Spinal cord (tissue), 10 donors: Measurements from ENCODE around the gene DEGS2. TPM values are rescaled to one million over a fixed set of nuclear protein-coding genes. Genes with fewer than 3 reads are reported as not detected.
A peak's percentile ranks its signal among the peaks of the same experiment; 100 is the strongest.

Source experiments
- DNase-seq, 6 donors: peaks; one replicate each; pipeline versions ENCODE4 v3.0.0 to v3.0.0-alpha.2; 2013 to 2015; ENCODE audit warnings: low spot score in 6 of 6, low read depth in 4 of 6
- H3K27ac ChIP-seq: one replicate; pipeline ENCODE4 v1.5.1; 2013; ENCODE audit warnings: low read depth, low read length, control low read depth
- H3K27me3 ChIP-seq: one replicate; pipeline ENCODE4 v1.6.1; 2013; ENCODE audit warnings: low read length; ENCODE audit not compliant: control insufficient read depth, insufficient read depth
- H3K36me3 ChIP-seq: one replicate; pipeline ENCODE4 v1.6.1; 2013; ENCODE audit warnings: low read length; ENCODE audit not compliant: control insufficient read depth, insufficient read depth
- H3K4me1 ChIP-seq: one replicate; pipeline ENCODE4 v1.6.1; 2013; ENCODE audit warnings: low read length; ENCODE audit not compliant: control insufficient read depth, insufficient read depth
- H3K4me3 ChIP-seq: one replicate; pipeline ENCODE4 v1.5.1; 2013; ENCODE audit warnings: low read depth, low read length, control low read depth
- H3K9me3 ChIP-seq: one replicate; pipeline ENCODE4 v1.6.1; 2013; ENCODE audit warnings: low read length; ENCODE audit not compliant: control insufficient read depth, insufficient read depth
- WGBS: methylation state at CpG from one replicate; pipeline ENCODE4 v1.1.5; 2013; ENCODE audit warnings: missing lambda C conversion rate; ENCODE audit not compliant: insufficient coverage; 5-methylcytosine and 5-hydroxymethylcytosine counted together
- polyA plus RNA-seq, 2 donors: library from polyadenylated mRNA; unstranded; fragments of 120-200 nt; gene quantifications; one replicate each; pipeline ENCODE4 v1.2.1, GENCODE V29; 2013; ENCODE audit not compliant: insufficient read length in 2 of 2
- total RNA-seq, 2 donors: library from RNA; depleted of rRNA in 1 of 2; stranded (reverse); fragments of 120-200 nt in 1 of 2; fragments of >200 nt in 1 of 2; gene quantifications; one replicate each; pipeline versions ENCODE4 v1.2.3 to v1.2.4, GENCODE V29; 2013 to 2014
- donor health status: healthy.

The DEGS2 gene
- total and polyA plus RNA-seq, 4 donors, result 0.99 to 7.4 (median 3.6) TPM

DNA sequence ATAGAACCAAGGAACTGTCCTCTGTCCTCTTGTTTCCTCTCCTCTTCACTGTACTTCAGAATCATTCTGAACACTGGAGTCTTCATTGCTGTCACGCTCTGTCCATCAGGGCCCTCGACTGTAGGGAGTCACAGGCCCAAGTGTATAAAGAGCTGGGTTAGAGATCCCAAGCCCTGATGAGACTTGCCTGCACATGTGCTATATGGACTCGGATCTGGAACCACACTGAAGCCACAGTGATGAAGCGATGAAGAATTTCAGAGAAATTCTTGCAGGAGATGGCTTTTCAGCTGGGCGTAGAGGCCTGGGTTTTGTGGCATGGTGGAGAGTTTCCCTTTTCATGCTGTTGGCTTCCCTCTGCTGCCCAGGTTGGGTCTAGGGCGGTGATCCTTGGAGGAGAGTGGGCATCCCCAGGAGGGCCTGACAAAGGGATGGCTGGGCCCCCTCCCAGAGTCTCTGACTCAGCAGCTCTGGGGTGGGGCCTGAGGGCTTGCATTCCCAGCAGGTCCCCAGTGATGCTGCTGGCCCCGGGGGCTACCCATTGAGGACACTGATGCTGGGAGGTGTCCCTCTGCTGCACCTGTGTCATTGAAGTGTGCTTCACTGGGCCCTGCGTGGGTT, 39.9 kb upstream of the DEGS2 start:
- H3K36me3 ChIP-seq, result no peaks in the 10 kb centered on the region
- WGBS, result 90% methylated on average over 8 of the region's 8 CpGs
- H3K27me3 ChIP-seq, result no peaks in the 10 kb centered on the region

DNA sequence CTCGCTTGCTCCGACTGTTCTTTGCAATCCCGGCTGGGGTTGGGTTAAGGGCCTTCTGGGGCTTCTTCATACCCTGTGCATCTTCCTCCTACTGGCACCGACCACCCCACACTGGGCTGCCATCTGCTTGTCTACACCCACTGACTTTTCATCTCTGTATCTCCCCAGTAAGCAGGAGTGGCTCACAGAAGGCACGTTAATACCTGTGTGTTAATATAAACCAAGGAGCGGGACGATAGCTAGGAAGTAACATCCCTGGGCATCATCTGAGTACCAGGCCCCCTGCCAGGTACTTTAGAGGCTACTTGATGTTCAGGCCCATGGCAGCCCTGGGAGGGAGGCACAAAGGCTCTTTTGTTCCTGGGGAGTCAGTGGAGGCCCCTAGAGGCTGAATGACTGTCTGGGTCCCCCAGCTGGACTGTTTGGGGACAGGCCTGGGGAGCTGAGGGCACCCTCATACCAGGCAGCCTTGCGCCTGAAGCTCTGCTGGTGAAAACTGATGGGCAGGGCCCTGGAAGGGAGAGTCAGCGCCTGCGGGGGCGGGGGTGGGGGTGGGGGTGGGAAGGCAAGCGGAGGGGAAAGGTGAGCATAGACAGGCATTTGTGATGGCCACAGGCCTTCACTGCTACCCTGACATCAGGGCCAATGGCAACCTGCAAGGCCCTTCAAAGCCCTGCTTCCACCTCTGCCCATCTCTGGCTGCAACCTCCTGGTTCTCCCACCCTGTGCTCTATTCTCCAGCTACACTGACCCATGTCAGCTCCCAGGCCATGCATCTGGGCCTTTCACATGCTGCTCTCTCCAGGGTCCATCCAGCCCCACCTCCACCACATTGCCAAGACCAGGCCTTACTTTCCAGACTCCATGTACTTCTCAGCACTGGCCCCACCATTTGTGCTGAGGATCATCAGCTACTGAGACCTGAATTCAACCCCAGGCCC, 34.2 kb upstream of the DEGS2 start:
- 71% methylated on average over 7 of the region's 12 CpGs for WGBS
- Histone ChIP-seq H3K9me3 (no peaks in the 10 kb centered on the region), H3K36me3 (no peaks in the 10 kb centered on the region), H3K4me3 (peak overlapping the region; percentile 75), H3K4me1 (peaks cover 17% of the 10 kb centered on the region), H3K27ac (peak overlapping the region; percentile 80), H3K27me3 (no peaks in the 10 kb centered on the region)
- peak in 1 of 6 donors; percentile 46 for DNase-seq

More for the DNA sequence above, 39.9 kb upstream of the DEGS2 start:
- Histone ChIP-seq H3K9me3 (no peaks in the 10 kb centered on the region), H3K4me3 (no peak overlapping the region), H3K27ac (no peak overlapping the region), H3K4me1 (no peaks in the 10 kb centered on the region)
- no peak for DNase-seq

DNA sequence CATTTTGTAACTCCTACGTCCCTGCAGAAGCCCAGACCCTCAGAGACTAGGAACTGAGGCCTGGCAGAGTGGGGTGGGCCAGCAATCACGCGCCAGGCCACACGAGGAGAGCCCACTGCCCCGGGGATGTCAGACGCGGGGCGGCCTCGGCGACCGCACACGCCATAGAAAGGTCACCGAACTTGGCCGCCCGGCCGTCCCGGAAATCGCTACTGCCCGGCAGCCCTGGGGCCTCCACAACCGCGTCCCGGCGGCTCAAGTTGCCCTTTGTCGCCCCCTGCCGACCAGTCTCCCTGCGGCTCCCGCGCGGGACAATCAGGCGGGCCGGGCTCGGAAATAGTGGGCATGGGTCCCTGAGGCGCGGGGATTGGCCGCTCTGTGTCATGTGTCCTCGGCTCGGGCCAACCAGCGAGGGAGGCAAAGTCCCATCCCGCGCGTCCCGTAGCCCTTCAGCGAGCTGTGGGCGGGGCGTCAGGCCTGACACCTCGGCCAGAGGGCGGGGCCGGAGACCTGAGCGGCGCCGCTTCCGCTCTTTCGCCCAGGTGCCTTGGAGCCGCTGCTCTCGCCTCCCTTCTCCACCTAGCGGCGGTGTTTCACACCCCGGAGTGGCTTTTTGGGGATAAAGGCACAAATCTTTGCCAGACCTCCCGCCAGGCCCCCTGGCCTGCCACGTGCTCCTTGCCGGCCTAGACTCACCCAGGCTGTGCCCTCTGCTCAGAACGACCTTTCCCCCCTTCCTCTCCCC, 33.4 kb upstream of the DEGS2 start:
- Histone ChIP-seq H3K9me3 (no peaks in the 10 kb centered on the region), H3K4me3 (peak overlapping the region; percentile 75), H3K27ac (peak overlapping the region; percentile 80), H3K36me3 (no peaks in the 10 kb centered on the region), H3K27me3 (no peaks in the 10 kb centered on the region), H3K4me1 (peaks cover 17% of the 10 kb centered on the region)
- WGBS, result under 1% methylated on average over 61 of the region's 62 CpGs
- peak; percentile 89 to 99 (median 96) for DNase-seq

DNA sequence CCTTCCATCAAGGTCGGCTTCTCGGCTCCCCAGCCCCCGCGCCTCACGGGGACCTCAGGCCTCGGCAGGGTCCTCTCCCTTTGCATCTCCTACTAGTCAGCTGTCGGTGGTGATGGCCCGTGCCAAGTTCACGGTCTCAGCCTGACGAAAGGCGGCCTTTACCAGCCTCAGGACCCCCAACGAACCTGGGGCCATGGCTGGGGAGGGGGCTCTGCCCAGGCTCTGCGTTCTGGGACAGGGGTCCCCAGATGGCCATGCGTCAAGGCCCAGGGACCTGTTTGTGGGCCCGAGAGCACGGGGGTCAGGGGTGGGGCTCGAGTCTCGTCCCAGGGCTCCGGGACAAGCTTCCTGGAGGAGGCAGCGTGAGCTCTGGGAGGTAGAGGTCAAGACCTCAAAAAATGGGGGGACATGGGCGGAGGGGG, 32.8 kb upstream of the DEGS2 start:
- Histone ChIP-seq H3K4me1 (peaks cover 17% of the 10 kb centered on the region), H3K27ac (peak overlapping the region; percentile 76), H3K27me3 (no peaks in the 10 kb centered on the region), H3K36me3 (no peaks in the 10 kb centered on the region), H3K4me3 (peak overlapping the region; percentile 75), H3K9me3 (no peaks in the 10 kb centered on the region)
- 80% methylated on average over 19 of the region's 21 CpGs for WGBS
- no peak for DNase-seq

DNA sequence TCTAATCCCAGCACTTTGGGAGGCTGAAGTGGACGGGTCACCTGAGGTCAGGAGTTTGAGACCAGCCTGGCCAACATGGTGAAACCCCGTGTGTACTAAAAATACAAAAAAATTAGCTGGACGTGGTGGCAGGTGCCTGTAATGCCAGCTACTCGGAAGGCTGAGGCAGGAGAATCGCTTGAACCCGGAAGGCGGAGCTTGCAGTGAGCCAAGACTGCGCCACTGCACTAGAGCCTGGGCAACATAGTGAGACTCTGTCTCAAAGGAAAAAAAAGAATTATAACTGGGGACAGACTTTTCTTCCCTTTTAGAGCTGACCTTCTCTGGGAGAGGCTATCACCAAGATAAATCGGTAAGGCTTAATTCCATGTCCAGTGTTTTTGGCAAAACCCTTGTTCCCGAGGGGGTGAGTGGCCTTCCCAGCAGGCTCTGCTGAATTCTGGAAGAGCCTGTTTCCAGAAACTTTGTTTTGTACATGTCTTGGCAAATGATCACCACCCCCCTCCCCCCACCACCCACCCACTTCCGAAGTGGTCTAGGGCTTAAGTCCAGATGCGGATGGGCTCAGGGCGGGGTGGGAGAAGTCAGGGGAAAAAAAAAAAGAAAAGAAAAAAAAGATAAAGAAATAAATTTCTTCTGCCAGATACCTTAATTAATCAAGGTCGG, 32.3 kb upstream of the DEGS2 start:
- Histone ChIP-seq H3K36me3 (no peaks in the 10 kb centered on the region), H3K4me3 (no peak overlapping the region), H3K27me3 (no peaks in the 10 kb centered on the region), H3K9me3 (no peaks in the 10 kb centered on the region), H3K4me1 (peaks cover 17% of the 10 kb centered on the region), H3K27ac (no peak overlapping the region)
- DNase-seq, result no peak
- 91% methylated on average over 8 of the region's 14 CpGs for WGBS

DNA sequence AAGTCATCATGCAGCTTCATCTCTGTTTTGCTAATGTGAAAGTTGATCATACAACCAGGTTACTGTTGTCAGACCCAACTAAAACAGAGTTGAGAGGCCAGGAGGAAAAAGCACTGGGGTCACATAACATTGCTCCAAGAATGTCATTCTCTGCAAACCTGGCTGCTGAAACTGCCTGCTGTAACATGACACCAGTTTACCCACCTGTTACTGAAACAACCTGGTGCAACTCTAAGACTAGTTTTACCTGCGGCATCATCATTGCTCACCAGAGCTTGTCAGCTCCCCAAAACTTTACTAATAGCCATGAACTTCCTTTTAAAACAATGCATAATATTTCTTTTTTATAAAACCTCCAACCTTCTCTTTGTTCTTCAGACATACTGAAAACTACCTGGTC, 30.7 kb upstream of the DEGS2 start:
- 100% methylated on average over 1 of the region's 1 CpG for WGBS
- no peak for DNase-seq
- Histone ChIP-seq H3K4me1 (peaks cover 17% of the 10 kb centered on the region), H3K36me3 (no peaks in the 10 kb centered on the region), H3K27ac (no peak overlapping the region), H3K27me3 (no peaks in the 10 kb centered on the region), H3K9me3 (no peaks in the 10 kb centered on the region), H3K4me3 (no peak overlapping the region)

DNA sequence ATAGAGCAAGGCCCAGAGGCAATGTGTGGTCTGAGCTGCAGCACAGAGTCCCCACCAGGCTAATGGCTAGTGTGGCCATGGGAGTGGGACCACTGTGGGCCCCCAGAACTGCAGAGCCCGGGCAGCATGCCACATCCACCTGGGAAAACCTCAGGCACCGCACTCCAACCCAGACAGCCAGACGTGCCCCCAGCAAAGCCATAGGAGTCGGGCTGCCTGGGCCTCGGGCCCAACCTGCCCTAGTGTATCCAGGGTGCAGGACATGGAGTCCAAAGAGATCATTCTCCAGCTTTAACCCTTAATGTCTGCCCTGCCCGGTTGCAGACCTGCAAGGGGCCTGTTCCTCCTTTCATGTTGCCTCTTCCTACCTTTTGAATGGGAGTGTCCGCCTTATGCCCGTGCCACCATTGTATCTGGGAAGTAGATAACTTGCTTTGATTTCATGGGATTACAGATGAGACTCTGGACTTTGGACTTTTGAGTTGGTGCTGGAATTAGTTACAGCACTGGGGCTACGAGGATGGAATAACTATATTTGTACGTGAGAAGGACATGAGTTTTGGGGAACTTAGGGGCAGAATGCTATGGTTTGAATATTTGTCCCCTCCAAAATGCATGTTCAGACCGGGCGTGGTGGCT, 29.1 kb upstream of the DEGS2 start:
- Histone ChIP-seq H3K27me3 (no peaks in the 10 kb centered on the region), H3K27ac (no peak overlapping the region), H3K36me3 (no peaks in the 10 kb centered on the region), H3K9me3 (no peaks in the 10 kb centered on the region), H3K4me3 (no peak overlapping the region), H3K4me1 (peaks cover 15% of the 10 kb centered on the region)
- 77% methylated on average over 8 of the region's 12 CpGs for WGBS
- DNase-seq, result no peak

DNA sequence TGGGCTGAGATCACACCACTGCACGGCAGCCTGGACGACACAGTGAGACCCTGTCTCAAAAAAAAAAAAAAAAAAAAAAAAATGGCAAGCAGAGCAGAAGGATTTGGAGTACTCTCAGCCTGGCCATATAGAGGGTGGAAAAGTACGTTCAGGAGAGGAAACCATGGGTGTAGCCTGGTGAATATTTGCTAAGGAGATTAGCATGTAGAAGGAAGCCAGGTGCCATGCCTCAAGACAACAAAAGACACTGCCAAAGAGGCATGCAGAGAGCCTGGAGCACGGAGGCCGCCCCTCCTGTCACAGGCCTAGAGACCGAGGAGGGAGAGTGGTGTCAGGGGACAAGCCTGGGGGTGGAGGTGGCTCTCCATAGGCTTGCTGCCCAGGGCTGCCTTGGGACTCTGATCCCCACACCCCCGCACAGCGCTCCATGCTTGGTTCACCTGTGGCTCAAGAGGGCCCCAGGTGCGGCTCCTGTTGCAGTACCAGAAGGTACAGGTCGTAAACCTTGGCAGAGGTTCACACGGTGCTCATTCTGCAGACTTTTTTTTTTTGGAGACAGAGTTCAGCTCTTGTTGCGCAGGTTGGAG, 27.9 kb upstream of the DEGS2 start:
- 89% methylated on average over 11 of the region's 12 CpGs for WGBS
- peaks cover 4% of the 10 kb centered on the region for H3K4me1 ChIP-seq
- H3K4me3 ChIP-seq, result no peak overlapping the region
- H3K9me3 ChIP-seq, result no peaks in the 10 kb centered on the region
- DNase-seq, result no peak
- H3K27me3 ChIP-seq, result no peaks in the 10 kb centered on the region
- no peaks in the 10 kb centered on the region for H3K36me3 ChIP-seq
- H3K27ac ChIP-seq, result no peak overlapping the region
